ENCODE data around the gene FBN2.

Gene FBN2

GRCh38 chr5:128483738-128484137 lies 54.3 kb downstream of the FBN2 start:
- no peak overlapping the region for H3K4me3 Mint-ChIP-seq
- H3K4me1 Mint-ChIP-seq: no peaks in the 10 kb centered on the region
- DNase-seq: no peak
- no peak for TF ChIP-seq CTCF (IDR thresholded peaks at IDR 0.05)
- no peaks in the 10 kb centered on the region for H3K9me3 Mint-ChIP-seq
- H3K27me3 Mint-ChIP-seq (ENCODE audit: low read depth, poor library complexity): peaks cover 3% of the 10 kb centered on the region
- peaks cover 60% of the 10 kb centered on the region for H3K36me3 Mint-ChIP-seq (ENCODE audit: low read depth)
- no peak overlapping the region for H3K27ac Mint-ChIP-seq

- no peak for TF ChIP-seq CTCF (IDR thresholded peaks at IDR 0.05)
- Mint-ChIP-seq H3K4me3 (no peak overlapping the region), H3K27me3 (ENCODE audit: low read depth, poor library complexity) (peaks cover 3% of the 10 kb centered on the region), H3K4me1 (peaks cover 4% of the 10 kb centered on the region), H3K36me3 (ENCODE audit: low read depth) (peaks cover 52% of the 10 kb centered on the region), H3K27ac (peak overlapping the region; percentile 66), H3K9me3 (no peaks in the 10 kb centered on the region)
- no peak for DNase-seq
Observed at GRCh38 chr5:128480906-128481633, 57.0 kb downstream of the FBN2 start.

- H3K4me3 Mint-ChIP-seq: no peak overlapping the region
- DNase-seq: no peak
- H3K36me3 Mint-ChIP-seq (ENCODE audit: low read depth): peaks cover 58% of the 10 kb centered on the region
- H3K27ac Mint-ChIP-seq: peak overlapping the region; percentile 9
- H3K4me1 Mint-ChIP-seq: peaks cover 4% of the 10 kb centered on the region
- no peaks in the 10 kb centered on the region for H3K9me3 Mint-ChIP-seq
- peaks cover 3% of the 10 kb centered on the region for H3K27me3 Mint-ChIP-seq (ENCODE audit: low read depth, poor library complexity)
- TF ChIP-seq CTCF (IDR thresholded peaks at IDR 0.05): no peak
Observed at GRCh38 chr5:128480158-128480557, 57.9 kb downstream of the FBN2 start.

- peaks cover 16% of the 10 kb centered on the region for H3K4me1 Mint-ChIP-seq
- H3K27ac Mint-ChIP-seq: no peak overlapping the region
- H3K4me3 Mint-ChIP-seq: no peak overlapping the region
- H3K27me3 Mint-ChIP-seq (ENCODE audit: low read depth, poor library complexity): no peaks in the 10 kb centered on the region
- DNase-seq: no peak
- no peak for TF ChIP-seq CTCF (IDR thresholded peaks at IDR 0.05)
- H3K36me3 Mint-ChIP-seq (ENCODE audit: low read depth): peaks cover 62% of the 10 kb centered on the region
- no peaks in the 10 kb centered on the region for H3K9me3 Mint-ChIP-seq
Observed at GRCh38 chr5:128478386-128479368, 59.4 kb downstream of the FBN2 start.

GRCh38 chr5:128477944-128478343 lies 60.1 kb downstream of the FBN2 start:
- TF ChIP-seq CTCF (IDR thresholded peaks at IDR 0.05): no peak
- H3K4me3 Mint-ChIP-seq: no peak overlapping the region
- no peak overlapping the region for H3K27ac Mint-ChIP-seq
- H3K4me1 Mint-ChIP-seq: peaks cover 16% of the 10 kb centered on the region
- H3K36me3 Mint-ChIP-seq (ENCODE audit: low read depth): peaks cover 63% of the 10 kb centered on the region
- no peaks in the 10 kb centered on the region for H3K27me3 Mint-ChIP-seq (ENCODE audit: low read depth, poor library complexity)
- H3K9me3 Mint-ChIP-seq: no peaks in the 10 kb centered on the region
- no peak for DNase-seq

Measured in nephron progenitor cell (in vitro differentiated cells).